Measurements from ENCODE around the gene SLC35G6. TPM values are rescaled to one million over a fixed set of nuclear protein-coding genes. Genes with fewer than 3 reads are reported as not detected.

SLC35G6 gene
- total and polyA plus RNA-seq, 2 experiments from 2014 or later = 0.16 TPM; not detected in 1

- Histone ChIP-seq H3K36me3 (ENCODE audit: insufficient read depth) (peaks cover 52% of the 10 kb centered on the region), H3K4me2 (no peak overlapping the region)
Observed at GRCh38 chr17:7499161-7499560, 17.9 kb downstream of the SLC35G6 start.

More at GRCh38 chr17:7499161-7499560, 17.9 kb downstream of the SLC35G6 start:
- TF ChIP-seq NANOG (IDR thresholded peaks at IDR 0.05; ENCODE audit: borderline replicate concordance) (no peak), EZH2 (IDR thresholded peaks at IDR 0.05; ENCODE audit: low read depth, unreplicated experiment) (no peak), ZNF331 (CRISPR knock-in tag; IDR thresholded peaks at IDR 0.05; ENCODE audit: low read depth) (no peak), STAT1 (IDR thresholded peaks at IDR 0.05; ENCODE audit: unreplicated experiment) (no peak), CREB1 (CRISPR knock-in tag; IDR thresholded peaks at IDR 0.05; ENCODE audit: low read depth) (no peak), JUNB (IDR thresholded peaks at IDR 0.05; ENCODE audit: unreplicated experiment) (no peak), POLR2AphosphoS5 (IDR thresholded peaks at IDR 0.05; ENCODE audit: low read depth) (no peak)
- TF ChIP-seq, protein P1, sequence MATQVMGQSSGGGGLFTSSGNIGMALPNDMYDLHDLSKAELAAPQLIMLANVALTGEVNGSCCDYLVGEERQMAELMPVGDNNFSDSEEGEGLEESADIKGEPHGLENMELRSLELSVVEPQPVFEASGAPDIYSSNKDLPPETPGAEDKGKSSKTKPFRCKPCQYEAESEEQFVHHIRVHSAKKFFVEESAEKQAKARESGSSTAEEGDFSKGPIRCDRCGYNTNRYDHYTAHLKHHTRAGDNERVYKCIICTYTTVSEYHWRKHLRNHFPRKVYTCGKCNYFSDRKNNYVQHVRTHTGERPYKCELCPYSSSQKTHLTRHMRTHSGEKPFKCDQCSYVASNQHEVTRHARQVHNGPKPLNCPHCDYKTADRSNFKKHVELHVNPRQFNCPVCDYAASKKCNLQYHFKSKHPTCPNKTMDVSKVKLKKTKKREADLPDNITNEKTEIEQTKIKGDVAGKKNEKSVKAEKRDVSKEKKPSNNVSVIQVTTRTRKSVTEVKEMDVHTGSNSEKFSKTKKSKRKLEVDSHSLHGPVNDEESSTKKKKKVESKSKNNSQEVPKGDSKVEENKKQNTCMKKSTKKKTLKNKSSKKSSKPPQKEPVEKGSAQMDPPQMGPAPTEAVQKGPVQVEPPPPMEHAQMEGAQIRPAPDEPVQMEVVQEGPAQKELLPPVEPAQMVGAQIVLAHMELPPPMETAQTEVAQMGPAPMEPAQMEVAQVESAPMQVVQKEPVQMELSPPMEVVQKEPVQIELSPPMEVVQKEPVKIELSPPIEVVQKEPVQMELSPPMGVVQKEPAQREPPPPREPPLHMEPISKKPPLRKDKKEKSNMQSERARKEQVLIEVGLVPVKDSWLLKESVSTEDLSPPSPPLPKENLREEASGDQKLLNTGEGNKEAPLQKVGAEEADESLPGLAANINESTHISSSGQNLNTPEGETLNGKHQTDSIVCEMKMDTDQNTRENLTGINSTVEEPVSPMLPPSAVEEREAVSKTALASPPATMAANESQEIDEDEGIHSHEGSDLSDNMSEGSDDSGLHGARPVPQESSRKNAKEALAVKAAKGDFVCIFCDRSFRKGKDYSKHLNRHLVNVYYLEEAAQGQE (IDR thresholded peaks at IDR 0.05; ENCODE audit: unreplicated experiment) = no peak
- TF ChIP-seq, protein P2, sequence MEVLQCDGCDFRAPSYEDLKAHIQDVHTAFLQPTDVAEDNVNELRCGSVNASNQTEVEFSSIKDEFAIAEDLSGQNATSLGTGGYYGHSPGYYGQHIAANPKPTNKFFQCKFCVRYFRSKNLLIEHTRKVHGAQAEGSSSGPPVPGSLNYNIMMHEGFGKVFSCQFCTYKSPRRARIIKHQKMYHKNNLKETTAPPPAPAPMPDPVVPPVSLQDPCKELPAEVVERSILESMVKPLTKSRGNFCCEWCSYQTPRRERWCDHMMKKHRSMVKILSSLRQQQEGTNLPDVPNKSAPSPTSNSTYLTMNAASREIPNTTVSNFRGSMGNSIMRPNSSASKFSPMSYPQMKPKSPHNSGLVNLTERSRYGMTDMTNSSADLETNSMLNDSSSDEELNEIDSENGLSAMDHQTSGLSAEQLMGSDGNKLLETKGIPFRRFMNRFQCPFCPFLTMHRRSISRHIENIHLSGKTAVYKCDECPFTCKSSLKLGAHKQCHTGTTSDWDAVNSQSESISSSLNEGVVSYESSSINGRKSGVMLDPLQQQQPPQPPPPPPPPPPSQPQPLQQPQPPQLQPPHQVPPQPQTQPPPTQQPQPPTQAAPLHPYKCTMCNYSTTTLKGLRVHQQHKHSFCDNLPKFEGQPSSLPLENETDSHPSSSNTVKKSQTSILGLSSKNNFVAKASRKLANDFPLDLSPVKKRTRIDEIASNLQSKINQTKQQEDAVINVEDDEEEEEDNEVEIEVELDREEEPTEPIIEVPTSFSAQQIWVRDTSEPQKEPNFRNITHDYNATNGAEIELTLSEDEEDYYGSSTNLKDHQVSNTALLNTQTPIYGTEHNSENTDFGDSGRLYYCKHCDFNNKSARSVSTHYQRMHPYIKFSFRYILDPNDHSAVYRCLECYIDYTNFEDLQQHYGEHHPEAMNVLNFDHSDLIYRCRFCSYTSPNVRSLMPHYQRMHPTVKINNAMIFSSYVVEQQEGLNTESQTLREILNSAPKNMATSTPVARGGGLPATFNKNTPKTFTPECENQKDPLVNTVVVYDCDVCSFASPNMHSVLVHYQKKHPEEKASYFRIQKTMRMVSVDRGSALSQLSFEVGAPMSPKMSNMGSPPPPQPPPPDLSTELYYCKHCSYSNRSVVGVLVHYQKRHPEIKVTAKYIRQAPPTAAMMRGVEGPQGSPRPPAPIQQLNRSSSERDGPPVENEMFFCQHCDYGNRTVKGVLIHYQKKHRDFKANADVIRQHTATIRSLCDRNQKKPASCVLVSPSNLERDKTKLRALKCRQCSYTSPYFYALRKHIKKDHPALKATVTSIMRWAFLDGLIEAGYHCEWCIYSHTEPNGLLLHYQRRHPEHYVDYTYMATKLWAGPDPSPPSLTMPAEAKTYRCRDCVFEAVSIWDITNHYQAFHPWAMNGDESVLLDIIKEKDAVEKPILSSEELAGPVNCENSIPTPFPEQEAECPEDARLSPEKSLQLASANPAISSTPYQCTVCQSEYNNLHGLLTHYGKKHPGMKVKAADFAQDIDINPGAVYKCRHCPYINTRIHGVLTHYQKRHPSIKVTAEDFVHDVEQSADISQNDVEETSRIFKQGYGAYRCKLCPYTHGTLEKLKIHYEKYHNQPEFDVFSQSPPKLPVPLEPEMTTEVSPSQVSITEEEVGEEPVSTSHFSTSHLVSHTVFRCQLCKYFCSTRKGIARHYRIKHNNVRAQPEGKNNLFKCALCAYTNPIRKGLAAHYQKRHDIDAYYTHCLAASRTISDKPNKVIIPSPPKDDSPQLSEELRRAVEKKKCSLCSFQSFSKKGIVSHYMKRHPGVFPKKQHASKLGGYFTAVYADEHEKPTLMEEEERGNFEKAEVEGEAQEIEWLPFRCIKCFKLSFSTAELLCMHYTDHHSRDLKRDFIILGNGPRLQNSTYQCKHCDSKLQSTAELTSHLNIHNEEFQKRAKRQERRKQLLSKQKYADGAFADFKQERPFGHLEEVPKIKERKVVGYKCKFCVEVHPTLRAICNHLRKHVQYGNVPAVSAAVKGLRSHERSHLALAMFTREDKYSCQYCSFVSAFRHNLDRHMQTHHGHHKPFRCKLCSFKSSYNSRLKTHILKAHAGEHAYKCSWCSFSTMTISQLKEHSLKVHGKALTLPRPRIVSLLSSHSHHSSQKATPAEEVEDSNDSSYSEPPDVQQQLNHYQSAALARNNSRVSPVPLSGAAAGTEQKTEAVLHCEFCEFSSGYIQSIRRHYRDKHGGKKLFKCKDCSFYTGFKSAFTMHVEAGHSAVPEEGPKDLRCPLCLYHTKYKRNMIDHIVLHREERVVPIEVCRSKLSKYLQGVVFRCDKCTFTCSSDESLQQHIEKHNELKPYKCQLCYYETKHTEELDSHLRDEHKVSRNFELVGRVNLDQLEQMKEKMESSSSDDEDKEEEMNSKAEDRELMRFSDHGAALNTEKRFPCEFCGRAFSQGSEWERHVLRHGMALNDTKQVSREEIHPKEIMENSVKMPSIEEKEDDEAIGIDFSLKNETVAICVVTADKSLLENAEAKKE (CRISPR knock-in tag; IDR thresholded peaks at IDR 0.05) = no peak
- TF ChIP-seq, protein P3, sequence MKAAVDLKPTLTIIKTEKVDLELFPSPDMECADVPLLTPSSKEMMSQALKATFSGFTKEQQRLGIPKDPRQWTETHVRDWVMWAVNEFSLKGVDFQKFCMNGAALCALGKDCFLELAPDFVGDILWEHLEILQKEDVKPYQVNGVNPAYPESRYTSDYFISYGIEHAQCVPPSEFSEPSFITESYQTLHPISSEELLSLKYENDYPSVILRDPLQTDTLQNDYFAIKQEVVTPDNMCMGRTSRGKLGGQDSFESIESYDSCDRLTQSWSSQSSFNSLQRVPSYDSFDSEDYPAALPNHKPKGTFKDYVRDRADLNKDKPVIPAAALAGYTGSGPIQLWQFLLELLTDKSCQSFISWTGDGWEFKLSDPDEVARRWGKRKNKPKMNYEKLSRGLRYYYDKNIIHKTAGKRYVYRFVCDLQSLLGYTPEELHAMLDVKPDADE (IDR thresholded peaks at IDR 0.05) = no peak
- Mint-ChIP-seq H3K4me3 (no peak overlapping the region), H3K27me3 (ENCODE audit: insufficient read depth, low read depth, poor library complexity) (peaks cover 8% of the 10 kb centered on the region), H3K4me1 (no peaks in the 10 kb centered on the region), H3K27ac (no peak overlapping the region), H3K9me3 (no peaks in the 10 kb centered on the region; the same call in 2 of the 3 replicates), H3K36me3 (ENCODE audit: low read depth) (peaks cover 94% of the 10 kb centered on the region)
- no peak for ATAC-seq
- peaks cover 7% of the 10 kb centered on the region; the same call in 1 of the 2 replicates for H3F3A ChIP-seq (replicated peaks; ENCODE audit: low read depth)
- no peak overlapping the region for H3K27ac ChIP-seq (ENCODE audit: low read depth)
- H3K4me1 ChIP-seq (ENCODE audit: insufficient read depth) = no peaks in the 10 kb centered on the region
- no peaks in the 10 kb centered on the region for H3K27me3 ChIP-seq (ENCODE audit: insufficient read depth)
- no peak for DNase-seq (ENCODE audit: low spot score)
- peaks cover 18% of the 10 kb centered on the region for H3K79me2 ChIP-seq (replicated peaks; ENCODE audit: insufficient read depth)
- H3K4me3 ChIP-seq = no peak overlapping the region
- peaks cover 6% of the 10 kb centered on the region; the same call in 1 of the 2 replicates for H4K20me1 ChIP-seq (replicated peaks; ENCODE audit: insufficient read depth)
- no peak overlapping the region for H2AFZ ChIP-seq
- H3K9me2 ChIP-seq (ENCODE audit: insufficient read depth) = no peaks in the 10 kb centered on the region

Measured in GM23338 (cell line).